Panc1 (cell line): Measurements from ENCODE around the gene ESCO1. TPM values are rescaled to one million over a fixed set of nuclear protein-coding genes. Genes with fewer than 3 reads are reported as not detected.

Source experiments
- ATAC-seq: fragments of 200-7000 bp; cut with Tn5 transposase; 2 replicates; pipeline ENCODE4 v1.9.1; 2020; ENCODE audit warnings: mild to moderate bottlenecking, moderate library complexity
- BruUV-seq: library from RNA; stranded (reverse); fragments of 400-500 nt; replicated peaks from 2 replicates; lab custom pipeline; 2021; lab: Mats Ljungman, UMichigan
- CTCF ChIA-PET: fragments of 300-600 bp; sonication (Branson Sonifier 250); formaldehyde crosslinking; loops from one replicate; lab custom pipeline; 2022; ENCODE audit warnings: antibody characterized with exemption; lab: Charles Lee
- POLR2A ChIA-PET: fragments of 300-600 bp; sonication (Branson Sonifier 250); formaldehyde crosslinking; loops from one replicate; lab custom pipeline; 2022; ENCODE audit warnings: antibody characterized with exemption; lab: Charles Lee
- DNase-seq: peaks from one replicate; pipeline ENCODE4 v3.0.0-alpha.2; 2010; ENCODE audit warnings: low read depth, low spot score
- H3K27ac ChIP-seq: 2 replicates; pipeline ENCODE4 v1.5.1; 2011; ENCODE audit warnings: mild to moderate bottlenecking, low read length, inconsistent platforms
- H3K27me3 ChIP-seq: fragments of 200-500 bp; sonication (Bioruptor generic); 2 replicates; pipeline ENCODE4 v1.6.0; 2014; ENCODE audit warnings: low read length, inconsistent platforms; ENCODE audit not compliant: control insufficient read depth, insufficient read depth
- H3K36me3 ChIP-seq: fragments of 200-500 bp; sonication (Bioruptor generic); 2 replicates; pipeline ENCODE4 v1.5.1; 2014; ENCODE audit warnings: inconsistent platforms, mild to moderate bottlenecking, low read length, moderate library complexity; ENCODE audit not compliant: control insufficient read depth, insufficient read depth
- H3K4me1 ChIP-seq: 2 replicates; pipeline ENCODE4 v1.5.1; 2011; ENCODE audit warnings: inconsistent platforms, mild to moderate bottlenecking, low read length, moderate library complexity; ENCODE audit not compliant: control insufficient read depth, insufficient read depth
- H3K4me3 ChIP-seq, 2 experiments: 2 replicates each; pipeline ENCODE4 v1.5.1; 2011 to 2012; ENCODE audit warnings: low read depth in 2 of 2, low read length in 2 of 2, mild to moderate bottlenecking in 2 of 2, inconsistent platforms in 1 of 2, moderate library complexity in 1 of 2
- H3K9me3 ChIP-seq: fragments of 200-500 bp; sonication (Bioruptor generic); 2 replicates; pipeline ENCODE4 v1.5.1; 2014; ENCODE audit warnings: low read depth, mild to moderate bottlenecking, inconsistent platforms, low read length, moderate library complexity; ENCODE audit not compliant: control insufficient read depth, insufficient read depth
- POLR2AphosphoS5 ChIP-seq: IDR thresholded peaks from 2 replicates; pipeline ENCODE4 v1.6.1; 2012; ENCODE audit warnings: mild to moderate bottlenecking, low read depth, low read length, moderate library complexity
- SIN3A ChIP-seq: IDR thresholded peaks from 2 replicates; pipeline ENCODE4 v1.6.1; 2012; ENCODE audit warnings: low read depth, mild to moderate bottlenecking, low read length, moderate library complexity, borderline replicate concordance; ENCODE audit not compliant: insufficient read depth
- TCF7L2 ChIP-seq: IDR thresholded peaks from 2 replicates; pipeline ENCODE4 v1.6.1; 2011; ENCODE audit warnings: mild to moderate bottlenecking, low read depth, low read length, inconsistent platforms
- in situ Hi-C: cut with HindIII; loops from 2 replicates; pipeline ENCODE4 v1.10.0; 2016; ENCODE audit warnings: low sequenced_read_pairs, low pct_unique_long_range_greater_than_20kb
- intact Hi-C: fragments of 100-400 bp; cut with micrococcal nuclease; formaldehyde crosslinking; loops from one replicate; pipeline ENCODE4 v1.10.0; 2022; ENCODE audit not compliant: unreplicated experiment
- total RNA-seq: library from RNA; stranded (reverse); gene quantifications from one replicate; pipeline ENCODE4 v1.2.1, GENCODE V29; 2021; ENCODE audit not compliant: unreplicated experiment
- TF ChIP-seq, protein P1 (sequence below), 2 experiments: IDR thresholded peaks; 2 replicates each; pipeline ENCODE4 v1.6.1; 2011 to 2012; ENCODE audit warnings: low read depth in 2 of 2, control low read depth in 1 of 2, low read length in 1 of 2, mild to moderate bottlenecking in 1 of 2, moderate library complexity in 1 of 2; ENCODE audit not compliant: insufficient read depth in 1 of 2
- TF ChIP-seq, protein P2 (sequence below): fragments of 450-650 bp; IDR thresholded peaks from 2 replicates; pipeline ENCODE4 v1.5.1; 2017; ENCODE audit warnings: mild to moderate bottlenecking

ESCO1 gene
- total RNA-seq, 1 experiment from 2014 or later, result 15.4 TPM

DNA sequence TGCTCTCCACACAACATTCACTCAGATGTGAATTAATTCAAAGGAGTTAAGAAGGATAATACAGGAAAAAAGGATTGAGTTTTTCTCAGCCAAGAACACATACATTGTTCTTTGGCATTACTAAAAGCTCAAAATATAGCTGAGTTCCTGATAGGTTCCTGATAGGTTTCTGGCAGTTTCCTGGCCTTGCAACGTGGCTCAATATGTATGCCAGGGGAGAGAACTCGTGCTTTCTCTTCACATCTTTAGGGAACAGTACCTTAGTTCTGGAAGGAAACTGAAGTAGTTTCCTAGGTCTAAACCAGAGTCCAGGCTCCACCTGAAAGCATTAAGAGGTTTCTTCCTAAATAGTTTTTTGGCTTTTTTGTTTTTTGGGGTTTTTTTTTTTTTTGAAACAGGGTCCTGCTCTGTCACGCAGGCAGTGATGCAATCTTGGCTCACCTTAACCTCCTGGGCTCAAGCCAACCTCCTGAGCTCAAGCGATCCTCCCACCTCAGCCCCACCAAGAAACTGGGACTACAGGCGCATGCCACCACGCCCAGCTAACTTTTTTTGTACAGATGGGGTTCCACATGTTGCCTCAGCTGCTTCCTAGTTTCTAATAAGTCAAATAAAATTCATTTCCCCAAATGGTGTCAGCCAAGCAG lies 42.8 kb downstream of the ESCO1 start:
- no peak overlapping the region for H3K27ac ChIP-seq
- ATAC-seq, result no peak
- H3K4me1 ChIP-seq, result no peaks in the 10 kb centered on the region
- ChIA-PET POLR2A (no interaction called here), CTCF (no interaction called here)
- intact Hi-C loops (no loop called here), in situ Hi-C loops (no loop called here)
- TF ChIP-seq POLR2AphosphoS5 (no peak), SIN3A (no peak), TCF7L2 (no peak)
- TF ChIP-seq, protein P1, sequence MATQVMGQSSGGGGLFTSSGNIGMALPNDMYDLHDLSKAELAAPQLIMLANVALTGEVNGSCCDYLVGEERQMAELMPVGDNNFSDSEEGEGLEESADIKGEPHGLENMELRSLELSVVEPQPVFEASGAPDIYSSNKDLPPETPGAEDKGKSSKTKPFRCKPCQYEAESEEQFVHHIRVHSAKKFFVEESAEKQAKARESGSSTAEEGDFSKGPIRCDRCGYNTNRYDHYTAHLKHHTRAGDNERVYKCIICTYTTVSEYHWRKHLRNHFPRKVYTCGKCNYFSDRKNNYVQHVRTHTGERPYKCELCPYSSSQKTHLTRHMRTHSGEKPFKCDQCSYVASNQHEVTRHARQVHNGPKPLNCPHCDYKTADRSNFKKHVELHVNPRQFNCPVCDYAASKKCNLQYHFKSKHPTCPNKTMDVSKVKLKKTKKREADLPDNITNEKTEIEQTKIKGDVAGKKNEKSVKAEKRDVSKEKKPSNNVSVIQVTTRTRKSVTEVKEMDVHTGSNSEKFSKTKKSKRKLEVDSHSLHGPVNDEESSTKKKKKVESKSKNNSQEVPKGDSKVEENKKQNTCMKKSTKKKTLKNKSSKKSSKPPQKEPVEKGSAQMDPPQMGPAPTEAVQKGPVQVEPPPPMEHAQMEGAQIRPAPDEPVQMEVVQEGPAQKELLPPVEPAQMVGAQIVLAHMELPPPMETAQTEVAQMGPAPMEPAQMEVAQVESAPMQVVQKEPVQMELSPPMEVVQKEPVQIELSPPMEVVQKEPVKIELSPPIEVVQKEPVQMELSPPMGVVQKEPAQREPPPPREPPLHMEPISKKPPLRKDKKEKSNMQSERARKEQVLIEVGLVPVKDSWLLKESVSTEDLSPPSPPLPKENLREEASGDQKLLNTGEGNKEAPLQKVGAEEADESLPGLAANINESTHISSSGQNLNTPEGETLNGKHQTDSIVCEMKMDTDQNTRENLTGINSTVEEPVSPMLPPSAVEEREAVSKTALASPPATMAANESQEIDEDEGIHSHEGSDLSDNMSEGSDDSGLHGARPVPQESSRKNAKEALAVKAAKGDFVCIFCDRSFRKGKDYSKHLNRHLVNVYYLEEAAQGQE (IDR thresholded peaks at IDR 0.05; ENCODE audit: insufficient read depth in 1 of 2, low read depth in 2 of 2, low read length in 1 of 2), result no peak
- TF ChIP-seq, protein P2, sequence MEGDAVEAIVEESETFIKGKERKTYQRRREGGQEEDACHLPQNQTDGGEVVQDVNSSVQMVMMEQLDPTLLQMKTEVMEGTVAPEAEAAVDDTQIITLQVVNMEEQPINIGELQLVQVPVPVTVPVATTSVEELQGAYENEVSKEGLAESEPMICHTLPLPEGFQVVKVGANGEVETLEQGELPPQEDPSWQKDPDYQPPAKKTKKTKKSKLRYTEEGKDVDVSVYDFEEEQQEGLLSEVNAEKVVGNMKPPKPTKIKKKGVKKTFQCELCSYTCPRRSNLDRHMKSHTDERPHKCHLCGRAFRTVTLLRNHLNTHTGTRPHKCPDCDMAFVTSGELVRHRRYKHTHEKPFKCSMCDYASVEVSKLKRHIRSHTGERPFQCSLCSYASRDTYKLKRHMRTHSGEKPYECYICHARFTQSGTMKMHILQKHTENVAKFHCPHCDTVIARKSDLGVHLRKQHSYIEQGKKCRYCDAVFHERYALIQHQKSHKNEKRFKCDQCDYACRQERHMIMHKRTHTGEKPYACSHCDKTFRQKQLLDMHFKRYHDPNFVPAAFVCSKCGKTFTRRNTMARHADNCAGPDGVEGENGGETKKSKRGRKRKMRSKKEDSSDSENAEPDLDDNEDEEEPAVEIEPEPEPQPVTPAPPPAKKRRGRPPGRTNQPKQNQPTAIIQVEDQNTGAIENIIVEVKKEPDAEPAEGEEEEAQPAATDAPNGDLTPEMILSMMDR, result no peak
- H3K4me3 ChIP-seq, result no peak overlapping the region
- BruUV-seq, result no TSS peak
- H3K27me3 ChIP-seq, result no peaks in the 10 kb centered on the region
- peaks cover 15% of the 10 kb centered on the region; the same call in 1 of the 2 replicates for H3K36me3 ChIP-seq
- DNase-seq, result no peak
- no peaks in the 10 kb centered on the region for H3K9me3 ChIP-seq

DNA sequence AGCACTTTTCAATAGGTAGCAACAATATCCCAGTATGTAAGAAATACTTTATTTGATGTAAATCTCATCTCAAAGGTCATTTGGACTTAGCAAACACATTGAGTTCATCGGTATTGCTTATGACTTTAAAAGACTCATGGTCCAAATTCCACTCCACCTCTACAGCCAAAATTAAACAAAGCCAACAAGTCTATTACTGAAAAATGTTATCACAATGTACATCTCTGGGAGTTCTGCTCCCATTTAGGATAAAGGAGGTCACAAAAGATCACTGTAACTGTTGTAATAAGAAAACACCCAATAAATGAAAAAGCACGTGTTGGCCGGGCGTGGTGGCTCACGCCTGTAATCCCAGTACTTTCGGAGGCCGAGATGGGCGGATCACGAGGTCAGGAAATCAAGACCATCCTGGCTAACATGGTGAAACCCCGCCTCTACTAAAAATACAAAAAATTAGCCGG lies 50.0 kb downstream of the ESCO1 start:
- no peak for TF ChIP-seq SIN3A
- TF ChIP-seq, protein P1 (IDR thresholded peaks at IDR 0.05; ENCODE audit: insufficient read depth in 1 of 2, low read depth in 2 of 2, low read length in 1 of 2), result no peak
- intact Hi-C loops, result no loop called here
- H3K27ac ChIP-seq, result no peak overlapping the region
- ATAC-seq, result no peak
- in situ Hi-C loops, result no loop called here
- ChIA-PET CTCF (no interaction called here), POLR2A (no interaction called here)
- DNase-seq, result no peak
- no TSS peak for BruUV-seq
- no peaks in the 10 kb centered on the region for H3K36me3 ChIP-seq
- no peaks in the 10 kb centered on the region for H3K4me1 ChIP-seq
- H3K27me3 ChIP-seq, result no peaks in the 10 kb centered on the region
- H3K9me3 ChIP-seq, result no peaks in the 10 kb centered on the region
- no peak overlapping the region for H3K4me3 ChIP-seq
